GM19025 (cell line): ENCODE data around the gene SPAG7.

ENCODE experiments used
- ATAC-seq: cut with Tn5 transposase; IDR thresholded peaks from one replicate; pipeline ENCODE4 v1.9.1; 2021; ENCODE audit warnings: mild to moderate bottlenecking, low read depth, moderate library complexity; ENCODE audit not compliant: unreplicated experiment

Gene SPAG7

GRCh38 chr17:4950746-4951204, 16.8 kb downstream of the SPAG7 start, which contains the start of gene ENO3:
Gene ENO3 (plus strand): TSS chr17:4951119. CDS start chr17:4951830, 711 bp downstream.
- no peak for ATAC-seq

GRCh38 chr17:4950075-4950745, 17.4 kb downstream of the SPAG7 start:
- ATAC-seq = no peak

- peak; percentile 32 for ATAC-seq
Observed at GRCh38 chr17:4949321-4950074, 18.1 kb downstream of the SPAG7 start.

GRCh38 chr17:4948931-4949320, 18.7 kb downstream of the SPAG7 start:
- peak; percentile 20 for ATAC-seq

- ATAC-seq = no peak
Observed at GRCh38 chr17:4948166-4948930, 19.3 kb downstream of the SPAG7 start, which contains the start of gene PFN1. Gene PFN1 (minus strand): TSS chr17:4948530. CDS start chr17:4948394, 136 bp downstream.

GRCh38 chr17:4947411-4948165, 20.0 kb downstream of the SPAG7 start:
- ATAC-seq = no peak

- no peak for ATAC-seq
Observed at GRCh38 chr17:4947010-4947410, 20.6 kb downstream of the SPAG7 start.

- no peak for ATAC-seq
Observed at GRCh38 chr17:4946312-4946976, 21.2 kb downstream of the SPAG7 start.

- ATAC-seq = no peak
Observed at GRCh38 chr17:4945944-4946280, 21.7 kb downstream of the SPAG7 start.

GRCh38 chr17:4945176-4945943, 22.3 kb downstream of the SPAG7 start:
- ATAC-seq = no peak

- no peak for ATAC-seq
Observed at GRCh38 chr17:4944554-4945175, 23.0 kb downstream of the SPAG7 start.

GRCh38 chr17:4944163-4944553, 23.5 kb downstream of the SPAG7 start:
- ATAC-seq = no peak

- no peak for ATAC-seq
Observed at GRCh38 chr17:4942760-4943508, 24.7 kb downstream of the SPAG7 start.

- no peak for ATAC-seq
Observed at GRCh38 chr17:4941319-4941610, 26.4 kb downstream of the SPAG7 start.

GRCh38 chr17:4940555-4941318, 26.9 kb downstream of the SPAG7 start:
- no peak for ATAC-seq

- ATAC-seq = peak; percentile 84
Observed at GRCh38 chr17:4939796-4940554, 27.6 kb downstream of the SPAG7 start, which contains the start of the genes RNF167 and SLC25A11. Gene RNF167 (plus strand): TSS chr17:4940268. CDS start chr17:4940910, 642 bp downstream. Gene SLC25A11 (minus strand): TSS chr17:4940046. CDS start chr17:4939910, 136 bp downstream.

GRCh38 chr17:4939546-4939795, 28.1 kb downstream of the SPAG7 start:
- ATAC-seq = no peak
